Measurements from ENCODE around the gene PIMREG.

GRCh38 chr17:6470751-6471521 lies 26.7 kb downstream of the PIMREG start:
- TF ChIP-seq, protein P1, sequence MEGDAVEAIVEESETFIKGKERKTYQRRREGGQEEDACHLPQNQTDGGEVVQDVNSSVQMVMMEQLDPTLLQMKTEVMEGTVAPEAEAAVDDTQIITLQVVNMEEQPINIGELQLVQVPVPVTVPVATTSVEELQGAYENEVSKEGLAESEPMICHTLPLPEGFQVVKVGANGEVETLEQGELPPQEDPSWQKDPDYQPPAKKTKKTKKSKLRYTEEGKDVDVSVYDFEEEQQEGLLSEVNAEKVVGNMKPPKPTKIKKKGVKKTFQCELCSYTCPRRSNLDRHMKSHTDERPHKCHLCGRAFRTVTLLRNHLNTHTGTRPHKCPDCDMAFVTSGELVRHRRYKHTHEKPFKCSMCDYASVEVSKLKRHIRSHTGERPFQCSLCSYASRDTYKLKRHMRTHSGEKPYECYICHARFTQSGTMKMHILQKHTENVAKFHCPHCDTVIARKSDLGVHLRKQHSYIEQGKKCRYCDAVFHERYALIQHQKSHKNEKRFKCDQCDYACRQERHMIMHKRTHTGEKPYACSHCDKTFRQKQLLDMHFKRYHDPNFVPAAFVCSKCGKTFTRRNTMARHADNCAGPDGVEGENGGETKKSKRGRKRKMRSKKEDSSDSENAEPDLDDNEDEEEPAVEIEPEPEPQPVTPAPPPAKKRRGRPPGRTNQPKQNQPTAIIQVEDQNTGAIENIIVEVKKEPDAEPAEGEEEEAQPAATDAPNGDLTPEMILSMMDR (conservative IDR thresholded peaks at IDR 0.05; ENCODE audit: low read length), result no peak
- TF ChIP-seq EZH2phosphoT487 (IDR thresholded peaks at IDR 0.05; ENCODE audit: borderline replicate concordance), result no peak

Measured in Loucy (cell line).